Ovary (tissue), 3 donors: ENCODE results near the gene ZNF579.

ENCODE experiments used
- POLR2A ChIP-seq: fragments of 450-650 bp; IDR thresholded peaks from one replicate; pipeline ENCODE4 v1.6.1; 2017; ENCODE audit warnings: antibody characterized with exemption, mild to moderate bottlenecking, moderate library complexity
- TF ChIP-seq, protein P1 (sequence below), 3 donors: fragments of 450-650 bp in 2 of 3; fragments of 200-600 bp in 1 of 3; IDR thresholded peaks; one replicate each; pipeline versions ENCODE4 v1.5.1 to v1.8.0; 2016 to 2022; ENCODE audit warnings: antibody characterized with exemption in 3 of 3, mild to moderate bottlenecking in 1 of 3
- donor health status: DM: no; HTN: no; CAD: no.

GRCh38 chr19:55563261-55563690, 17.4 kb downstream of the ZNF579 start:
- TF ChIP-seq POLR2A, result no peak
- TF ChIP-seq, protein P1, sequence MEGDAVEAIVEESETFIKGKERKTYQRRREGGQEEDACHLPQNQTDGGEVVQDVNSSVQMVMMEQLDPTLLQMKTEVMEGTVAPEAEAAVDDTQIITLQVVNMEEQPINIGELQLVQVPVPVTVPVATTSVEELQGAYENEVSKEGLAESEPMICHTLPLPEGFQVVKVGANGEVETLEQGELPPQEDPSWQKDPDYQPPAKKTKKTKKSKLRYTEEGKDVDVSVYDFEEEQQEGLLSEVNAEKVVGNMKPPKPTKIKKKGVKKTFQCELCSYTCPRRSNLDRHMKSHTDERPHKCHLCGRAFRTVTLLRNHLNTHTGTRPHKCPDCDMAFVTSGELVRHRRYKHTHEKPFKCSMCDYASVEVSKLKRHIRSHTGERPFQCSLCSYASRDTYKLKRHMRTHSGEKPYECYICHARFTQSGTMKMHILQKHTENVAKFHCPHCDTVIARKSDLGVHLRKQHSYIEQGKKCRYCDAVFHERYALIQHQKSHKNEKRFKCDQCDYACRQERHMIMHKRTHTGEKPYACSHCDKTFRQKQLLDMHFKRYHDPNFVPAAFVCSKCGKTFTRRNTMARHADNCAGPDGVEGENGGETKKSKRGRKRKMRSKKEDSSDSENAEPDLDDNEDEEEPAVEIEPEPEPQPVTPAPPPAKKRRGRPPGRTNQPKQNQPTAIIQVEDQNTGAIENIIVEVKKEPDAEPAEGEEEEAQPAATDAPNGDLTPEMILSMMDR (IDR thresholded peaks at IDR 0.05), result no peak
